ENCODE results near the gene DHX9.
"Not testable (repeated sequence)": the region's sequence is repeated elsewhere in the genome, so short reads cannot be mapped to it uniquely, and the experiment has no call there.

- TF ChIP-seq HDAC6 (IDR thresholded peaks at IDR 0.05; ENCODE audit: unreplicated experiment); POU2F2 (IDR thresholded peaks at IDR 0.05; ENCODE audit: borderline replicate concordance, low read depth, low read length); CTCF (IDR thresholded peaks at IDR 0.05 in 2 of 3, conservative IDR thresholded peaks at IDR 0.05 in 1 of 3; ENCODE audit: control insufficient read depth in 2 of 3, extremely low read depth in 1 of 3, insufficient read depth in 1 of 3, low read depth in 3 of 3, low read length in 3 of 3): not testable (repeated sequence)
Measured at GRCh38 chr1:182901946-182902345, 62.8 kb downstream of the DHX9 start.
